HK-2 (cell line): ENCODE results near the gene HAVCR1.
A peak's percentile ranks its signal among the peaks of the same experiment; 100 is the strongest.

Source experiments
- DNase-seq: peaks from one replicate; pipeline ENCODE4 v3.0.0-alpha.2; 2018; ENCODE audit not compliant: unreplicated experiment

The HAVCR1 gene

DNA sequence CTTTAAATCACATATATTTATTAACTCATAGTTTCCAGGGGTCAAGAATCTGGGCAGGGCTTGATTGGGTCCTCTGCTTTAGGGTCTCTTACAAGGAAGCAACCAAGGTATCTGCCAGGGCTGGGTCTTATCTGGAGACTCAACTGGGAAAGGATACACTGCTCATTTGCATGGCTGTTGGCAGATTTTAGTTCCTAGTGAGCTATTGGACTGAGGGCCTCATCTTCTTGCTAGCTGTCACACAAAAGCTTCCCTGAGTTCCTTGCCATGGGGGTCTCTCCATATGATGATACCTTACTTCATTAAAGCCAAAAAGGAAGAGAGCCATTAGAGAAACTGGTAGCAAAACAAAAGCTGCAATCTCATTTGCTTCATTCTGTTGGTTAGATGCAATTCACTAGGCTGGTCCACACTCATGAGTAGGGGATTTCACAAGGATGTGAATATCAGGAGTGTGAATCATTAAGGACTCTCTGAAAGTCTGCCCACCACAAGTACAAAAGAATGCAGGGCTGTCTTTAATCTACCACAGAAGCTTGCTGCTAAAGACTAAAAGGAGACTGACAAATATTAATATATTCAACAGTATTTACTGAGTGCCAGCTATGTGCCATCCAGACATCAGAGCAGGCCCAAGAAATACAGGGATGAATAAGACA lies 53.9 kb downstream of the HAVCR1 start:
- no peak for DNase-seq

DNA sequence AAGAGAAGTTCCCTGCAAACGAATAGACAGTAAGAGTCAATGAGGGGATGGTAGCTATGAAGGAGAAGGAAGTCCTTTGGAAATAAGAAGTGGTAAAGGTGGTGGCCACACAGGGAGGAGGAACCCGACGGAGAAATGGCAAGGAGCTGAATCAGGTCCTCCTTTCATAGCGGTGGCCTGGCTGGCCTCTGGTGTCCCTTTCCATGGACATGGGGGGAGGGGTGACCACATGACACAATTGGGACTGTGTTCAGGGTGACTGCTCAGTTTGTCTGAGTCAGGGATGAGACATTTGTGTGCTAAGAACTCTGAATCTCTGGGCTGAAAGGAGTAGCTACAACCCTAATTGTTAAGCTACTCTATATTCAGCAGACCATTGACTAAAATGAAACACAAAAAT lies 67.2 kb downstream of the HAVCR1 start:
- peak; percentile 69 for DNase-seq

DNA sequence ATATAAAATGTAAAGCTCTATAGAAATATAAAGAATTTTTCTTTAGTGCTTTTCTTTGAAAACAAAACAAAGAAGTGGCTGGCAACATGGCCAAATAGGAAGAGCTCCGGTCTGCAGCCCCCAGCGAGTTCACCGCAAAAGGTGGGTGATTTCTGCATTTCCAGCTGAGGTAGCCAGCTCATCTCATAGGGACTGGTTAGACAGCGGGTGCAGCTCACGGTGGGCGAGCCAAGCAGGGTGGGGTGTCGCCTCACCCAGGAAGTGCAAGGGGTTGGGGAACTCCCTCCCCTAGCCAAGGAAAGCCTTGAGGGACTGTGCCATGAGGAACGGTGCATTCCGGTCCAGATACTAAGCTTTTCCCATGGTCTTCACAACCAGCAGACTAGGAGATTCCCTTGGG lies 74.9 kb downstream of the HAVCR1 start:
- DNase-seq = no peak

DNA sequence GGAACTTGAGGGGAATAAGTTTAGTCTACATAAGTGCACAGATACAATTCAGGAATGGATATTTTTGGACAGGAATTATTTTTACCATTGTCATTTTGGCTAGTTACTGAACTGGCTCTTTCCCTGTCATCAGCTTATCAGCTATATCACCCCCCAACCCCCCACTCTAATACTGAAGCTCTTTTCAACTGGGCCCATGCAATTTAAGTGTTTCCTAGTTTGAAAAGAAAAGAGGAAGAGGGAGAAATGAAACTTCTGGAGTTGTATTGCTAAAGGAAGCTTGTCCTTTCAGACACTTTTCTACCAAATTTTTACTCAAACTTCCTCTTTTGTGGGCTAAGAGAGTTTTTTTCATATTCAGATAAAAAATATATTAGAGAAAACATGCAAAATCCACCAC lies 77.4 kb downstream of the HAVCR1 start:
- no peak for DNase-seq
